Measurements from ENCODE around the gene NCAPD3.
"Not testable (repeated sequence)": the region's sequence is repeated elsewhere in the genome, so short reads cannot be mapped to it uniquely, and the experiment has no call there.

NCAPD3 gene

GRCh38 chr11:134216816-134217215 lies 7.0 kb downstream of the NCAPD3 start:
- Histone ChIP-seq H3K4me1 (ENCODE audit: insufficient read depth, low read length) (no peaks in the 10 kb centered on the region), H3K9me3 (ENCODE audit: insufficient read depth, low read depth, low read length) (no peaks in the 10 kb centered on the region), H3K4me3 (ENCODE audit: low read length) (no peak overlapping the region), H3K27me3 (ENCODE audit: insufficient read depth, low read length) (no peaks in the 10 kb centered on the region), H3K9ac (ENCODE audit: low read depth, low read length) (no peak overlapping the region), H3K36me3 (ENCODE audit: insufficient read depth, low read length) (peaks cover 84% of the 10 kb centered on the region), H3K27ac (ENCODE audit: low read depth, low read length) (no peak overlapping the region)
- 100% methylated on average over 3 of the region's 3 CpGs for WGBS

DNA sequence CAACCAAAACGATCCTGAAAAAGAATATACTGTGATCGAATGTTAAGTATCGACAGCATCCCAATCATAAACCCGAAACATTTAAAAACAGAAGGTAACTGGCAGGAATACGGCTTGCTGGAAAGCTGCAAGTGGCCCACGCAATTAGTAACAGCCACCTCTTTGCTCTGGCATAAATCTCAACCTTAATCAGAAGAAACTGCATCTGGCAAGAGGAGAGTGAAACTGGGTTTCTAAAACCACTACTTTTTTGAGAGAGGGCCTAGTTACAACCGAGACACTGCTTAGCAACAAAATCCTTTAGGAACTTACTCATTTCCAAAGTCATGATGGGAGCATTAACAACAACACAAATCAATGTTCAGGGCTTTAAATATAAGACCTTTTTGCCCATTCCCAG lies 7.9 kb downstream of the NCAPD3 start:
- Histone ChIP-seq H3K36me3 (ENCODE audit: insufficient read depth, low read length) (peaks cover 92% of the 10 kb centered on the region), H3K9ac (ENCODE audit: low read depth, low read length) (no peak overlapping the region), H3K4me3 (ENCODE audit: low read length) (no peak overlapping the region), H3K27ac (ENCODE audit: low read depth, low read length) (no peak overlapping the region), H3K27me3 (ENCODE audit: insufficient read depth, low read length) (no peaks in the 10 kb centered on the region), H3K4me1 (ENCODE audit: insufficient read depth, low read length) (no peaks in the 10 kb centered on the region), H3K9me3 (ENCODE audit: insufficient read depth, low read depth, low read length) (no peaks in the 10 kb centered on the region)
- WGBS = 93% methylated on average over 7 of the region's 7 CpGs

- no peaks in the 10 kb centered on the region for H3K9me3 ChIP-seq (ENCODE audit: insufficient read depth, low read depth, low read length)
- no peaks in the 10 kb centered on the region for H3K27me3 ChIP-seq (ENCODE audit: insufficient read depth, low read length)
- no peak overlapping the region for H3K27ac ChIP-seq (ENCODE audit: low read depth, low read length)
- WGBS = 91% methylated on average over 14 of the region's 16 CpGs
- peaks cover 90% of the 10 kb centered on the region for H3K36me3 ChIP-seq (ENCODE audit: insufficient read depth, low read length)
- H3K4me1 ChIP-seq (ENCODE audit: insufficient read depth, low read length) = no peaks in the 10 kb centered on the region
- H3K9ac ChIP-seq (ENCODE audit: low read depth, low read length) = no peak overlapping the region
- no peak overlapping the region for H3K4me3 ChIP-seq (ENCODE audit: low read length)
These were observed 16.1 kb downstream of the NCAPD3 start for GRCh38 chr11:134207538-134208239.

DNA sequence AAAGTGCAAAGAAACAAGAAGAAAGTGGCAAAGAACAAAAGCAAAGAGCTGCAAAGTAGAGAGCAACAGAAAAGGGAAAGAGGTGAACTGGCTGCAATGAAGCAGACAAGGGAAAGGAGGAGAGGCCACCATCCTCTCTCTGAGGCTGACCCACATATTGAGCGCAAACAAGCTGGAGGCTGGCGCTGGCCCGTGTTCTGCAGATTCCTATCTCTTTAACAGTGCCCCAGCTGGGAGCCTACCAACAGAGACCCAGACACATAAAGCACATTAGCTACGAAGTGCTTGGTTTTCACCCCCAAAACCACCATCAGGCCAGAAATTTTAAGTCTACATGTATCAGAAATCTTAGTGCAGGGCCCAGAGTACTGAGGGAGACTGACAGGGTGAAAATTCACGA lies 17.6 kb downstream of the NCAPD3 start:
- H3K27ac ChIP-seq (ENCODE audit: low read depth, low read length) = no peak overlapping the region
- WGBS = 95% methylated on average over 5 of the region's 5 CpGs
- no peaks in the 10 kb centered on the region for H3K9me3 ChIP-seq (ENCODE audit: insufficient read depth, low read depth, low read length)
- peaks cover 94% of the 10 kb centered on the region for H3K36me3 ChIP-seq (ENCODE audit: insufficient read depth, low read length)
- H3K4me3 ChIP-seq (ENCODE audit: low read length) = no peak overlapping the region
- H3K9ac ChIP-seq (ENCODE audit: low read depth, low read length) = no peak overlapping the region
- H3K4me1 ChIP-seq (ENCODE audit: insufficient read depth, low read length) = no peaks in the 10 kb centered on the region
- H3K27me3 ChIP-seq (ENCODE audit: insufficient read depth, low read length) = no peaks in the 10 kb centered on the region

- 94% methylated on average over 9 of the region's 9 CpGs for WGBS
- no peak overlapping the region for H3K9ac ChIP-seq (ENCODE audit: low read depth, low read length)
- no peak overlapping the region for H3K27ac ChIP-seq (ENCODE audit: low read depth, low read length)
- no peaks in the 10 kb centered on the region for H3K4me1 ChIP-seq (ENCODE audit: insufficient read depth, low read length)
- H3K27me3 ChIP-seq (ENCODE audit: insufficient read depth, low read length) = no peaks in the 10 kb centered on the region
- H3K9me3 ChIP-seq (ENCODE audit: insufficient read depth, low read depth, low read length) = no peaks in the 10 kb centered on the region
- no peak overlapping the region for H3K4me3 ChIP-seq (ENCODE audit: low read length)
- peaks cover 94% of the 10 kb centered on the region for H3K36me3 ChIP-seq (ENCODE audit: insufficient read depth, low read length)
These were observed 18.0 kb downstream of the NCAPD3 start for GRCh38 chr11:134205729-134206128.

DNA sequence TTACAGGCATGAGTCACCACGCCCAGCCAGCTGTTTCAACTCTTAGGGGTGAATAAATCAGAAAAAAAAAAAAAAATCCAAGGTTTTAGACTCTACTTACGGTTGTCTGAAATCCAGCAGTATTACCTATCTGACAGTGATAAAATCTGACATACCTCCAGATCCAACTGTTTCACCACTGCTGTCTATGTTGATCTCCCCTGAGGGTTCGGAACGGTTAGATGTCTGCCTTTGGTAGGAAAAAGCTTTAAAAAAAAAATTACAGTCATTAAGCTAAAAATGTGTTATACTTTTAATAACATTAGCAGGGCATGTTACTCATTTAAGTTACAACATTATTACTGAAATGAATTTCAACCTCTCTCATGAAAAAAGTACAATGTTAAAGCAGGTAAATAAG lies 21.1 kb downstream of the NCAPD3 start:
- H3K9me3 ChIP-seq (ENCODE audit: insufficient read depth, low read depth, low read length) = no peaks in the 10 kb centered on the region
- no peaks in the 10 kb centered on the region for H3K27me3 ChIP-seq (ENCODE audit: insufficient read depth, low read length)
- peaks cover 93% of the 10 kb centered on the region for H3K36me3 ChIP-seq (ENCODE audit: insufficient read depth, low read length)
- no peaks in the 10 kb centered on the region for H3K4me1 ChIP-seq (ENCODE audit: insufficient read depth, low read length)
- H3K9ac ChIP-seq (ENCODE audit: low read depth, low read length) = no peak overlapping the region
- no peak overlapping the region for H3K27ac ChIP-seq (ENCODE audit: low read depth, low read length)
- H3K4me3 ChIP-seq (ENCODE audit: low read length) = no peak overlapping the region
- 97% methylated on average over 4 of the region's 4 CpGs for WGBS

GRCh38 chr11:134200688-134201087 lies 23.1 kb downstream of the NCAPD3 start:
- no peaks in the 10 kb centered on the region for H3K27me3 ChIP-seq (ENCODE audit: insufficient read depth, low read length)
- 93% methylated on average over 6 of the region's 6 CpGs for WGBS
- H3K27ac ChIP-seq (ENCODE audit: low read depth, low read length) = no peak overlapping the region
- H3K4me3 ChIP-seq (ENCODE audit: low read length) = no peak overlapping the region
- peaks cover 93% of the 10 kb centered on the region for H3K36me3 ChIP-seq (ENCODE audit: insufficient read depth, low read length)
- no peaks in the 10 kb centered on the region for H3K9me3 ChIP-seq (ENCODE audit: insufficient read depth, low read depth, low read length)
- no peaks in the 10 kb centered on the region for H3K4me1 ChIP-seq (ENCODE audit: insufficient read depth, low read length)
- H3K9ac ChIP-seq (ENCODE audit: low read depth, low read length) = no peak overlapping the region

- no peaks in the 10 kb centered on the region for H3K4me1 ChIP-seq (ENCODE audit: insufficient read depth, low read length)
- H3K27ac ChIP-seq (ENCODE audit: low read depth, low read length) = no peak overlapping the region
- no peak overlapping the region for H3K9ac ChIP-seq (ENCODE audit: low read depth, low read length)
- H3K27me3 ChIP-seq (ENCODE audit: insufficient read depth, low read length) = no peaks in the 10 kb centered on the region
- H3K4me3 ChIP-seq (ENCODE audit: low read length) = no peak overlapping the region
- H3K9me3 ChIP-seq (ENCODE audit: insufficient read depth, low read depth, low read length) = no peaks in the 10 kb centered on the region
- H3K36me3 ChIP-seq (ENCODE audit: insufficient read depth, low read length) = peaks cover 93% of the 10 kb centered on the region
- WGBS = 97% methylated on average over 5 of the region's 9 CpGs
These were observed 24.2 kb downstream of the NCAPD3 start for GRCh38 chr11:134199531-134199930.

GRCh38 chr11:134196756-134197155 lies 27.0 kb downstream of the NCAPD3 start:
- Histone ChIP-seq H3K4me1 (ENCODE audit: insufficient read depth, low read length) (no peaks in the 10 kb centered on the region), H3K4me3 (ENCODE audit: low read length) (no peak overlapping the region), H3K27me3 (ENCODE audit: insufficient read depth, low read length) (no peaks in the 10 kb centered on the region), H3K9ac (ENCODE audit: low read depth, low read length) (no peak overlapping the region), H3K9me3 (ENCODE audit: insufficient read depth, low read depth, low read length) (no peaks in the 10 kb centered on the region), H3K36me3 (ENCODE audit: insufficient read depth, low read length) (peaks cover 93% of the 10 kb centered on the region), H3K27ac (ENCODE audit: low read depth, low read length) (no peak overlapping the region)
- WGBS = 96% methylated on average over 4 of the region's 4 CpGs

- H3K27ac ChIP-seq (ENCODE audit: low read depth, low read length); H3K9ac ChIP-seq (ENCODE audit: low read depth, low read length); H3K4me3 ChIP-seq (ENCODE audit: low read length); H3K27me3 ChIP-seq (ENCODE audit: insufficient read depth, low read length); H3K4me1 ChIP-seq (ENCODE audit: insufficient read depth, low read length): not testable (repeated sequence)
- Histone ChIP-seq H3K9me3 (ENCODE audit: insufficient read depth, low read depth, low read length) (peaks cover 13% of the 10 kb centered on the region; the same call in 1 of the 2 replicates), H3K36me3 (ENCODE audit: insufficient read depth, low read length) (peaks cover 96% of the 10 kb centered on the region)
- WGBS = 98% methylated on average over 8 of the region's 8 CpGs
These were observed 35.7 kb downstream of the NCAPD3 start for GRCh38 chr11:134188092-134188491.

GRCh38 chr11:134181707-134182106 lies 42.1 kb downstream of the NCAPD3 start:
- WGBS = 98% methylated on average over 4 of the region's 4 CpGs
- H3K27ac ChIP-seq (ENCODE audit: low read depth, low read length) = no peak overlapping the region
- H3K36me3 ChIP-seq (ENCODE audit: insufficient read depth, low read length) = peaks cover 96% of the 10 kb centered on the region
- no peaks in the 10 kb centered on the region for H3K27me3 ChIP-seq (ENCODE audit: insufficient read depth, low read length)
- H3K9me3 ChIP-seq (ENCODE audit: insufficient read depth, low read depth, low read length) = no peaks in the 10 kb centered on the region
- H3K4me1 ChIP-seq (ENCODE audit: insufficient read depth, low read length) = no peaks in the 10 kb centered on the region
- H3K4me3 ChIP-seq (ENCODE audit: low read length) = no peak overlapping the region
- H3K9ac ChIP-seq (ENCODE audit: low read depth, low read length) = no peak overlapping the region

All from HUES64 (cell line).